GM12801 (cell line): ENCODE results near the gene PPM1L.

Source experiments
- TF ChIP-seq, protein P1 (sequence below): IDR thresholded peaks from one replicate; pipeline ENCODE4 v1.5.1; 2011; ENCODE audit warnings: control low read depth; ENCODE audit not compliant: insufficient read length; ENCODE audit errors: extremely low read depth

PPM1L gene

DNA sequence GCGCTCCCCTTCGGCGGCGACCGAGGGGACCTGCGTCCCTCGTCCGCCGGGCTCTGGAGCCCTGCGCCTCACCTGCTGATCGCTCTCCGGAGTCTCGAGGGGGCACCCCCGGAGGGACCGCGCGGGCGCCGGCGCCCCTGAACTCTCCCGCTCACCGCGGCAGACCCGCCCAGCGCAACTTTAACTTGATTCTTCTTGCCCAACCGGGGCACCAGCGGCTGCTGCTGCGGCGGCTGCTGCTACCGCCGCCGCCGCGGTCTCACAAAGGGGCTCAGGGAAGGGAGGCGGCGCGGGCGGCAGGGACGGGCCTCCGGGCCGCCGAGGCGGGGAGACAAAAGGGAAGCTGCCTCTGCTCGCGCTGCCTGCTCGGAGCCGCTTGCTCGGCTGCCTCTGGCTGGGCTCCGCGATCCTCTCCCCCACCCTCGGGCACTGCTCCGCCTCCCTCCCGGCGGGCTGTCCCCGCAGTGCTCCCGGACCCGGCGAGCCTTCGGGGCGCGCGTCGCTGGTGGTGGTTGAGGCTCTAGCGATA is at the start of gene PPM1L:
PPM1L (plus strand) TSS at position 456 of the 529 bp plus-strand sequence.
- TF ChIP-seq, protein P1, sequence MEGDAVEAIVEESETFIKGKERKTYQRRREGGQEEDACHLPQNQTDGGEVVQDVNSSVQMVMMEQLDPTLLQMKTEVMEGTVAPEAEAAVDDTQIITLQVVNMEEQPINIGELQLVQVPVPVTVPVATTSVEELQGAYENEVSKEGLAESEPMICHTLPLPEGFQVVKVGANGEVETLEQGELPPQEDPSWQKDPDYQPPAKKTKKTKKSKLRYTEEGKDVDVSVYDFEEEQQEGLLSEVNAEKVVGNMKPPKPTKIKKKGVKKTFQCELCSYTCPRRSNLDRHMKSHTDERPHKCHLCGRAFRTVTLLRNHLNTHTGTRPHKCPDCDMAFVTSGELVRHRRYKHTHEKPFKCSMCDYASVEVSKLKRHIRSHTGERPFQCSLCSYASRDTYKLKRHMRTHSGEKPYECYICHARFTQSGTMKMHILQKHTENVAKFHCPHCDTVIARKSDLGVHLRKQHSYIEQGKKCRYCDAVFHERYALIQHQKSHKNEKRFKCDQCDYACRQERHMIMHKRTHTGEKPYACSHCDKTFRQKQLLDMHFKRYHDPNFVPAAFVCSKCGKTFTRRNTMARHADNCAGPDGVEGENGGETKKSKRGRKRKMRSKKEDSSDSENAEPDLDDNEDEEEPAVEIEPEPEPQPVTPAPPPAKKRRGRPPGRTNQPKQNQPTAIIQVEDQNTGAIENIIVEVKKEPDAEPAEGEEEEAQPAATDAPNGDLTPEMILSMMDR: no peak

DNA sequence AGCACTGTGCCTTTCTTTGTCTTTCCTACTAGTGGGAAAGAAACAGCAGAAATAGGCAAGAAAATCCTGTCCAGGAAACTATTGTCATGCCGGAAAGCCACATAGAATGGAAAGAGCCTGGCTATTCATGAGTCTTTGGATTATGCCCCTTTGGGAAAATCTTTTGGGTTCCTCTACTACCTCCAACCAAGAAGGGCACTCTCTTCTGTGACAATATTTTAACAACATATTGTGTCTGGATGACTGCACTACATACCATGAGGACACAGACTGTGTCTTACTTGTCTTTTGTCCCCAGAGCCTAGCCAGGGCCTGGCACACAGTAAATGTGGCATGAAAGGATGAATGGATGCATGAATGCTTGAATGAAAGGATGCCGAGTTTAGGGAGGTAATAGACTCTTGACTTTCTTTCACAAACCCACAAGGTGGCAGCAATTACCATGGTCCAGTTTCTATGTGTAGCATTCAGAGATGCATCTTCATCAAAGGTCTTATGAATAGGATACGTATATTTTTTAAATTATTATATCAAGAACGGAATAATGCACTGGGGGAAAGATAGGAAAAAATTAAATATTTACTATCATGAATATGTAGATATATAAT is 48.7 kb upstream of the PPM1L start:
- TF ChIP-seq, protein P1: no peak

DNA sequence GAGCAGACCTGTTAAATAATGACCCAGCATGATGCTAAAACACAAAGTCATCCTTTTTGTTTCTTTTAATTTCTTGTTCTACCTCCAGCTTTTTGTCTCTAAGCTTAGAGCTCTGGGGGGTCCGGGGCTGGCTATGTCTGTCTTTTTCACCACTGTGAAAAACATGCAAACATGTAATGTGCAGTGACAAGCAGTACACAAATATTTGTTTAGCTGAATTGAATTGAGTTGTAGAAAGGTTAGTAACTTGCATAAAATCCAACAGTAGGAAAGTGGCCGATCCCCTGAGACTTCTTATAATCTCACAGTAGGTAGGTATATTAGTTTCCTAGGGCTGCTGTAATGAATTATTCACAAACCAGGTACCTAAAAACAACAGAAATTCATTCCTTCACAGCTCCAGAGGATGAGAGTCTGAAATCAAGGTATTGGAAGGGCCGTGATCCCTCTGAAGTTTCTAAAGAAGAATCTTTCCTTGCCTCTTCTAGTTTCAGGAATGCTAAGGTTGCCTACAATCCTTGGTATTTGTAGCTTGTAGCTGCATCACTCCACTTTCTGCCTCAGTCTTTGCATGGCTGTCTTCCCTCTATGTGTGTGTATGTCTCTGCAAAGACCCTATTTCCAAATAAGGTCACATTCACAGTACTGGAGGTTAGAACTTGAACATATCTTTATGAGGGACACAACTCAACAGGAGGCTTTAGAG is 46.4 kb upstream of the PPM1L start:
- TF ChIP-seq, protein P1: no peak

DNA sequence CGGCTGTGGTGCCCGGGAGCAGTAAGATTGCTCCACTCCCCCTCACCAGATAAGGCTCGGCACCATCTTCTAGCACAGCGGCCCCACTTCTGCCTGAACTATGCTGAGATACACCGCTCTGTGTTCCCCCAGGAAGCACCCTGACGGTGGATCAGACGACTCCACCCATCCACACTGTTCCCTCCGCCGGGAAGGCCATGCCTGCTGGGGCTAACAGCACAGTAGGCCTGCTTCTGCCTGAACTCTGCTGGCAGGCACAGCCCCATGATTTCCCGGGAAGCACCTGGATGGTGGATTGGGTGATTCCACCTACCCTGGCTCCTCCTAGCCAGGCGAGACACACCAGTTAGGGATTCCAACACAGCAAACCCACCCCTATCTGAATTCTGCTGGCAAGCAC is 36.3 kb upstream of the PPM1L start:
- TF ChIP-seq, protein P1: no peak

DNA sequence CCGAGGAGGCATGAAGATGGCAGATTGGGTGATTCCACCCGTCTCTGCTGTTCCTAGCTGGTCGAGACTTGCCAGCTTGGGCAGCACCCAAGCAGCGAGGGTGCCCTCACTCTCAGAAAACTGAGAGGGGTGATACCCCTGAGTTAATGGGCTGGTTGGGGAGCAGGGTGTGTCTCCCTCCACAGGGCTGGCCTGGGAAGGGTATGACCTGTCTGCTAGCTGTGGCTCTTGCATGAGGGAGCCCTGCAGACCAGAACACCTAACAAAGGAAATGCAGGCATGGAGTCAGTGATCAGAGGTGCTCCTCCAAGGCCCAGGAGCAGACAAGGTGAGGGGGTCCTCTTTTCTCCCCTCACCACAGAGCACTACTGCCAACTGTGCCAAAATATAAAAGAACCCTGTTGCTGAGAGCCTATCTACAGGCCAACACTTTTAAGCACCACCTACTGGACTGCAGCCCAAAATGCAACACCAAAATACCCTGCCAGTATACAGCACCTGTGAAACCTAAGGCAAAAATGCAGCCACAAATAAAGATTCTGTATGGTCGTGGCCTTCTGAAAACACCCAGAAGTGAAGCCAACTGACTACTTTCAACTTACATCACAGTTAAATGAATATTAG is 35.8 kb upstream of the PPM1L start:
- TF ChIP-seq, protein P1: no peak

DNA sequence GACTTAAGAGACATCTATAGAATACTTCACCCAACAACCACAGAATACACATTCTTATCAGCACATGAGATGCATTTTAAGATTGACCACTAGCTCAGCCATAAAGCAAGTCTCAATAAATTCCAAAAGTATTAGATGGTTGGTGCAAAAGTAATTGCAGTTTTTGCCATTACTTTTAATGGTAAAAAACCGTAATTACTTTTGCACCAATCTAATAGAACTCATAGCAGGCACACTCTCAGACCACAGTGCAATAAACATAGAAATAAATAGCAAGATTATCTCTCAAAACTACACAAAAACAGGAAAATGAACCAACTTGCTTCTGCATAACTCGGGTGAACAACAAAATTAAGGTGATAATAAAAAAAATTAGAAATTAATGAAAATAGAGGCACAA is 33.7 kb upstream of the PPM1L start:
- TF ChIP-seq, protein P1: no peak

DNA sequence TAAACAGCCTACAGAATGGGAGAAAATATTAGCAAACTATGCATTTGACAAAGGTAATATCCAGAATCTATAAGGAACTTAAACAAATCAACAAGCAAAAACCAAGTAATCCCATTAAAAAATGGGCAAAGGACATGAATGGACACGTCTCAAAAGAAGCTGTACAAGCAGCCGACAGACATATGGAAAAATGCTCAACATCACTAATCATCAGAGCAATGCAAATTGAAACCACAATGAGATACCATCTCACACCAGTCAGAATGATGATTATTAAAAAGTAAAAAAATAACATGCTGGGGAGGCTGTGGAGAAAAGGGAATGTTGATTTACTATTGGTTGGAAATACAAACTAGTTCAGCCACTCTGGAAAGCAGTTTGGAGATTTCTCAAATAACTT is 30.7 kb upstream of the PPM1L start:
- TF ChIP-seq, protein P1: no peak
